Activated CD8-positive, alpha-beta memory T cell treated with anti-CD3 and anti-CD28 coated beads, Interleukin-2, amount 10 ng/mL, durations not matched to agents 7 days and 5 days (primary cell): Measurements from ENCODE around the gene NFIC. TPM values are rescaled to one million over a fixed set of nuclear protein-coding genes. Genes with fewer than 3 reads are reported as not detected.
"Not testable (repeated sequence)": the region's sequence is repeated elsewhere in the genome, so short reads cannot be mapped to it uniquely, and the experiment has no call there.

Experiments used
- ATAC-seq: fragments of 150-1000 bp; cut with Tn5 transposase; one replicate; pipeline ENCODE4 v1.10.0; 2021; ENCODE audit warnings: moderate library complexity
- CTCF ChIA-PET: fragments of 350-600 bp; sonication (Branson Sonifier 250); formaldehyde crosslinking; loops from one replicate; lab custom pipeline; 2021; ENCODE audit warnings: antibody characterized with exemption; lab: Charles Lee
- DNase-seq: peaks from one replicate; pipeline ENCODE4 v3.0.0-alpha.2; 2020
- H3K27ac Mint-ChIP-seq: one replicate; pipeline ENCODE4 v1.8.0; 2021; ENCODE audit warnings: mild to moderate bottlenecking, mixed read lengths
- H3K27me3 Mint-ChIP-seq: one replicate; pipeline ENCODE4 v1.8.0; 2021; ENCODE audit warnings: mixed read lengths
- H3K36me3 Mint-ChIP-seq: one replicate; pipeline ENCODE4 v1.8.0; 2021; ENCODE audit warnings: mild to moderate bottlenecking, mixed read lengths
- H3K4me1 Mint-ChIP-seq: one replicate; pipeline ENCODE4 v1.8.0; 2021; ENCODE audit warnings: mixed read lengths
- H3K4me3 Mint-ChIP-seq: one replicate; pipeline ENCODE4 v1.8.0; 2021; ENCODE audit warnings: mild to moderate bottlenecking, moderate library complexity, mixed read lengths
- H3K9me3 Mint-ChIP-seq: one replicate; pipeline ENCODE4 v1.8.0; 2022; ENCODE audit warnings: low read depth, mixed read lengths
- total RNA-seq, 2 experiments: library from RNA; stranded (reverse); gene quantifications; one replicate each; pipeline ENCODE4 v1.2.3, GENCODE V29; 2021

NFIC gene
- total RNA-seq, 2 experiments from 2014 or later = 14.0 to 15.1 TPM

DNA sequence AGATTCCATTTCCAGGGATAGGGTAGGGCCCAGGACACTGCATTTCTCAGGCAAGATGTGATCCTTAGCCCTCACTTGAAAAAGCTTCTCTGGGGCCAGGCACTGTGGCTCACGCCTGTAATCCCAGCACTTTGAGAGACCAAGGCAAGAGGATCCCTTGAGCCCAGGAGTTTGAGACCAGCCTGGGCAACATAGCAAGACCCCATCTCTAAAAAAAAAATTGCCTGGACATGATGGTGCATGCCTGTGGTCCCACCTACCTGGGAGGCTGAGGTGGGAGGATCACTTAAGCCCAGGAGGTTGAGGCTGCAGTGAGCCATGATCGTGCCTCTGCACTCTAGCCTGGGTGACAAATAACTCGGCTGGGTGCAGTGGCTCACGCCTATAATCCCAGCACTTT is 80.3 kb downstream of the NFIC start:
- H3K36me3 Mint-ChIP-seq, H3K4me1 Mint-ChIP-seq, H3K27me3 Mint-ChIP-seq, ATAC-seq, H3K9me3 Mint-ChIP-seq, DNase-seq, H3K27ac Mint-ChIP-seq, H3K4me3 Mint-ChIP-seq: not testable (repeated sequence)
- CTCF ChIA-PET = interaction anchor here (0.7 kb wide), 1 partner anchor 12 kb away, joined by 4 read pairs; no protein-coding TSS in a partner anchor

GRCh38 chr19:3448616-3449334 is 82.4 kb downstream of the NFIC start:
- Mint-ChIP-seq H3K9me3 (no peaks in the 10 kb centered on the region), H3K27me3 (no peaks in the 10 kb centered on the region), H3K4me3 (no peak overlapping the region), H3K36me3 (no peaks in the 10 kb centered on the region), H3K4me1 (peaks cover 8% of the 10 kb centered on the region), H3K27ac (no peak overlapping the region)
- no peak for DNase-seq
- CTCF ChIA-PET = no interaction called here
- no peak for ATAC-seq

DNA sequence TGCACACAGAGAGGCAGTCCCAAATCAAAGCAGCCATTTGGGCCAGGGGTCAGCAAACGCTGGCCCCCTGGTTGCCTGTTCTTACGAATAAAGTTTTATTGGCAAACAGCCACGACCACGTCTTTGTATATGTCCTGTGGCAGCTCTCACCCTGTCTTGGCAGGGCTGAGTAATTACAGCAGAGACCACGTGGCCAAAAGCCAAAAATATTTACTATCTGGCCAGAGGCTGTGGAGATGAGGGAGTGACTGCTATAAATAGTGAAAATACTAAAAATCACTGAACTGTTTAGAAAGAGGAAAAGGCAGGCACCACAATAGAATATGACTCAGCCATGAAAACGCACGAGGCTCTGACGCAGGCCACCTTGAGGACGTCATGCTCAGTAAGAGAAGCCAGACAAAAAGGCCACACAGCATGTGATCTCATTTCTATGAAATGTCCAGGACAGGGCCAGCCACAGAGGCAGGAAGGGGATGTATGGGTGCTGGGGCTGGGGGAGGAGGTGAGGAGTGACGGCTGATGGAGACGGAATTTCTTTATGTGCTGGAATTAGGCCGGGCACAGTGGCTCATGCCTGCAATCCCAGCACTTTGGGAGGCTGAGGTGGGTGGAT is 84.5 kb downstream of the NFIC start:
- Mint-ChIP-seq H3K27ac (peak overlapping the region; percentile 66), H3K4me3 (no peak overlapping the region), H3K36me3 (no peaks in the 10 kb centered on the region), H3K9me3 (no peaks in the 10 kb centered on the region), H3K4me1 (peaks cover 8% of the 10 kb centered on the region), H3K27me3 (no peaks in the 10 kb centered on the region)
- CTCF ChIA-PET = interaction anchor here (1.3 kb wide), 1 partner anchor 22 kb away, joined by 3 read pairs; no protein-coding TSS in a partner anchor
- ATAC-seq (peak; percentile 61), DNase-seq (peak; percentile 53)

DNA sequence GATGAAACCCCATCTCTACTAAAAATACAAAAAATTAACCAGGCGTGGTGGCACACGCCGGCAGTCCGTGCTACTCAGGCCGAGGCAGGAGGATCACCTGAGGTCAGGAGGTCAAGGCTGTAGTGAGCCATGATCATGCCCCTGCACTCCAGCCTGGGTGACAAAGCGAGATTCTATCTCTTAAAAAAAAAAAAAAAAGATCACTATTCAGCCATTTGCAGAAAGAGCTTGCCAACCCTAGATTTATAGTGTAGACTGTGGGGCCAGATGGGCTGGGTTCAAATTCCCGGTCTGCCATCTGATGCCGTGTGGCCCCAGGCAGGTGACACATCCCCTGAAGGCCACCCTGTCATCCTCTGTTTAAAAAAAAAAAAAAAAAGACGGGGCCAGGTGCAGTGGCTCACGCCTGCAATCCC is 85.1 kb downstream of the NFIC start:
- CTCF ChIA-PET = interaction anchor here (1.3 kb wide), 1 partner anchor 22 kb away, joined by 3 read pairs; no protein-coding TSS in a partner anchor
- H3K36me3 Mint-ChIP-seq = no peaks in the 10 kb centered on the region
- ATAC-seq (no peak), DNase-seq (no peak)
- no peaks in the 10 kb centered on the region for H3K27me3 Mint-ChIP-seq
- no peaks in the 10 kb centered on the region for H3K9me3 Mint-ChIP-seq
- no peak overlapping the region for H3K27ac Mint-ChIP-seq
- peaks cover 8% of the 10 kb centered on the region for H3K4me1 Mint-ChIP-seq
- H3K4me3 Mint-ChIP-seq = no peak overlapping the region

GRCh38 chr19:3452171-3452941 is 86.0 kb downstream of the NFIC start:
- ATAC-seq (no peak), DNase-seq (no peak)
- no peaks in the 10 kb centered on the region for H3K9me3 Mint-ChIP-seq
- H3K36me3 Mint-ChIP-seq = no peaks in the 10 kb centered on the region
- H3K27me3 Mint-ChIP-seq = no peaks in the 10 kb centered on the region
- no peak overlapping the region for H3K4me3 Mint-ChIP-seq
- H3K4me1 Mint-ChIP-seq = peaks cover 8% of the 10 kb centered on the region
- CTCF ChIA-PET = interaction anchor here (1.3 kb wide), 1 partner anchor 23 kb away, joined by 3 read pairs; no protein-coding TSS in a partner anchor
- no peak overlapping the region for H3K27ac Mint-ChIP-seq

GRCh38 chr19:3452942-3453214 is 86.5 kb downstream of the NFIC start:
- DNase-seq, H3K27ac Mint-ChIP-seq, H3K27me3 Mint-ChIP-seq, H3K4me1 Mint-ChIP-seq, H3K4me3 Mint-ChIP-seq, H3K9me3 Mint-ChIP-seq, H3K36me3 Mint-ChIP-seq, CTCF ChIA-PET, ATAC-seq: not testable (repeated sequence)

DNA sequence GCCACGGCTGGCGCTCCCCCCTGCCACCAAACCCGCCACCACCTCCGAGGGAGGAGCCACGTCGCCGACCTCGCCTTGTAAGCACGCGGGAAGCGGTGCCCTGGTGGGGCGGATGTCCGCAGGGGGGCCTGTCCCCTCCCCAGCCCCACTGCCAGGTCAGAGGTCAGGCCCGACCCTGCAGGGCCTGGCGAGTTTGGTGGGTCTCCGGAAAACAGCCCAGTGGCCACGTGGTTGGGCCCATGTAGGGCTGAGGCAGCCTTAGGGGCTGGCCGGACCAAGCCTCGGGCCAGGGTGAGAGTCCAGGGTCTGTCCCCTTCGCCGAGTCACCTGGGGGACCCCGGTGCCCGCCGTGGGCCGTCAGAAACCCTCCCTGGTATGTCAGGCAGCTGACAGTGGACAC is 87.5 kb downstream of the NFIC start:
- Mint-ChIP-seq H3K27me3 (no peaks in the 10 kb centered on the region), H3K9me3 (no peaks in the 10 kb centered on the region), H3K36me3 (no peaks in the 10 kb centered on the region), H3K4me3 (no peak overlapping the region), H3K4me1 (peaks cover 8% of the 10 kb centered on the region), H3K27ac (no peak overlapping the region)
- CTCF ChIA-PET = no interaction called here
- ATAC-seq = no peak
- no peak for DNase-seq

- Mint-ChIP-seq H3K4me3 (no peak overlapping the region), H3K36me3 (no peaks in the 10 kb centered on the region), H3K27ac (no peak overlapping the region), H3K4me1 (peaks cover 11% of the 10 kb centered on the region), H3K9me3 (no peaks in the 10 kb centered on the region), H3K27me3 (no peaks in the 10 kb centered on the region)
- no peak for DNase-seq
- ATAC-seq = no peak
- CTCF ChIA-PET = no interaction called here
Measured at GRCh38 chr19:3454656-3455392, 88.4 kb downstream of the NFIC start.

GRCh38 chr19:3455393-3455955 is 89.1 kb downstream of the NFIC start:
- CTCF ChIA-PET = no interaction called here
- Mint-ChIP-seq H3K4me3 (no peak overlapping the region), H3K27ac (no peak overlapping the region), H3K4me1 (peaks cover 10% of the 10 kb centered on the region), H3K27me3 (no peaks in the 10 kb centered on the region), H3K36me3 (no peaks in the 10 kb centered on the region), H3K9me3 (no peaks in the 10 kb centered on the region)
- DNase-seq (no peak), ATAC-seq (no peak)

GRCh38 chr19:3455960-3456601 is 89.7 kb downstream of the NFIC start:
- CTCF ChIA-PET = no interaction called here
- no peak for DNase-seq
- no peak overlapping the region for H3K4me3 Mint-ChIP-seq
- no peaks in the 10 kb centered on the region for H3K27me3 Mint-ChIP-seq
- peaks cover 4% of the 10 kb centered on the region for H3K4me1 Mint-ChIP-seq
- H3K27ac Mint-ChIP-seq = no peak overlapping the region
- H3K9me3 Mint-ChIP-seq = no peaks in the 10 kb centered on the region
- ATAC-seq = no peak
- H3K36me3 Mint-ChIP-seq = no peaks in the 10 kb centered on the region

- Mint-ChIP-seq H3K36me3 (no peaks in the 10 kb centered on the region), H3K4me1 (peaks cover 3% of the 10 kb centered on the region), H3K27me3 (no peaks in the 10 kb centered on the region), H3K9me3 (no peaks in the 10 kb centered on the region), H3K27ac (no peak overlapping the region), H3K4me3 (no peak overlapping the region)
- no peak for ATAC-seq
- DNase-seq = no peak
- CTCF ChIA-PET = no interaction called here
Measured at GRCh38 chr19:3456925-3457527, 90.6 kb downstream of the NFIC start.

- no peaks in the 10 kb centered on the region for H3K27me3 Mint-ChIP-seq
- DNase-seq (no peak), ATAC-seq (no peak)
- no peaks in the 10 kb centered on the region for H3K9me3 Mint-ChIP-seq
- no peak overlapping the region for H3K4me3 Mint-ChIP-seq
- H3K27ac Mint-ChIP-seq = no peak overlapping the region
- CTCF ChIA-PET = no interaction called here
- no peaks in the 10 kb centered on the region for H3K36me3 Mint-ChIP-seq
- H3K4me1 Mint-ChIP-seq = peaks cover 3% of the 10 kb centered on the region
Measured at GRCh38 chr19:3457528-3458228, 91.3 kb downstream of the NFIC start.
